ENCODE results near the gene DIPK1B.

DIPK1B gene

GRCh38 chr9:136673088-136673974, 39.0 kb upstream of the DIPK1B start:
- FAIRE-seq: no peak

GRCh38 chr9:136673975-136674785, 38.2 kb upstream of the DIPK1B start:
- FAIRE-seq: no peak

- no peak for FAIRE-seq
Observed at GRCh38 chr9:136674786-136675349, 37.5 kb upstream of the DIPK1B start.

GRCh38 chr9:136675477-136676296, 36.7 kb upstream of the DIPK1B start:
- FAIRE-seq: no peak

GRCh38 chr9:136676297-136676794, 36.0 kb upstream of the DIPK1B start:
- FAIRE-seq: no peak

- no peak for FAIRE-seq
Observed at GRCh38 chr9:136676920-136677686, 35.3 kb upstream of the DIPK1B start.

GRCh38 chr9:136678034-136678433, 34.3 kb upstream of the DIPK1B start:
- no peak for FAIRE-seq

GRCh38 chr9:136678624-136679023, 33.7 kb upstream of the DIPK1B start:
- FAIRE-seq: no peak

- FAIRE-seq: no peak
Observed at GRCh38 chr9:136679431-136679941, 32.9 kb upstream of the DIPK1B start.

- no peak for FAIRE-seq
Observed at GRCh38 chr9:136681029-136681428, 31.3 kb upstream of the DIPK1B start.

GRCh38 chr9:136681945-136682699, 30.2 kb upstream of the DIPK1B start:
- FAIRE-seq: no peak

- FAIRE-seq: no peak
Observed at GRCh38 chr9:136682710-136683109, 29.7 kb upstream of the DIPK1B start.

GRCh38 chr9:136683173-136683745, 29.1 kb upstream of the DIPK1B start:
- FAIRE-seq: no peak

GRCh38 chr9:136683755-136684154, 28.6 kb upstream of the DIPK1B start:
- no peak for FAIRE-seq

GRCh38 chr9:136684339-136684738, 28.0 kb upstream of the DIPK1B start:
- no peak for FAIRE-seq

- no peak for FAIRE-seq
Observed at GRCh38 chr9:136684799-136685198, 27.6 kb upstream of the DIPK1B start.

- FAIRE-seq: no peak
Observed at GRCh38 chr9:136685216-136685615, 27.2 kb upstream of the DIPK1B start.

GRCh38 chr9:136685790-136686533, 26.4 kb upstream of the DIPK1B start:
- FAIRE-seq: no peak

GRCh38 chr9:136686534-136686793, 25.9 kb upstream of the DIPK1B start:
- FAIRE-seq: no peak
